Diencephalon (tissue), 1 donor: ENCODE data around the gene TCAIM. TPM values are rescaled to one million over a fixed set of nuclear protein-coding genes. Genes with fewer than 3 reads are reported as not detected.

Experiments used
- total RNA-seq: library from RNA; depleted of rRNA; stranded (reverse); fragments of >200 nt; gene quantifications from one replicate; pipeline ENCODE4 v1.2.3, GENCODE V29; 2014

TCAIM gene
- 67.8 TPM for total RNA-seq

GRCh38 chr3:44338010-44338827 is at the start of gene TCAIM:
TCAIM (plus strand) TSS chr3:44338766; CDS start chr3:44354783, 16,017 bp downstream.

Other genes starting within 250 kb of the TCAIM start
- gene TOPAZ1, start 96.9 kb upstream of the TCAIM start, total RNA-seq: under 0.01 TPM
- 38.1 TPM for gene ZNF445, start 138.9 kb downstream of the TCAIM start, total RNA-seq
- gene ZKSCAN7, start 216.4 kb downstream of the TCAIM start, total RNA-seq: 18.2 TPM
- 11.5 TPM for gene ZNF660, start 246.2 kb downstream of the TCAIM start, total RNA-seq